GM12878 (cell line): ENCODE results near the gene MAN1A1. TPM values are rescaled to one million over a fixed set of nuclear protein-coding genes. Genes with fewer than 3 reads are reported as not detected.

ENCODE experiments used
- ATAC-seq: fragments of 200-7000 bp; cut with Tn5 transposase; 3 replicates; pipeline ENCODE4 v1.9.1; 2020; ENCODE audit warnings: mild to moderate bottlenecking, moderate library complexity
- BruUV-seq: library from RNA; stranded (reverse); fragments of 400-500 nt; replicated peaks from 2 replicates; lab custom pipeline; 2021; lab: Mats Ljungman, UMichigan
- CTCF ChIA-PET: fragments of 300-600 bp; sonication (Branson Sonifier 250); formaldehyde crosslinking; extraction: SDS; loops from one replicate; lab custom pipeline; 2021; ENCODE audit warnings: inconsistent platforms; lab: Yijun Ruan, JAX
- POLR2A ChIA-PET: fragments of 350-600 bp; formaldehyde crosslinking; extraction: SDS; loops from one replicate; lab custom pipeline; 2021; ENCODE audit warnings: inconsistent platforms; lab: Charles Lee
- RAD21 ChIA-PET: fragments of 300-600 bp; sonication (Branson Sonifier 250); formaldehyde crosslinking; loops from one replicate; lab custom pipeline; 2023; ENCODE audit warnings: antibody characterized with exemption; ENCODE audit not compliant: unreplicated experiment; lab: Charles Lee
- SMC1A ChIA-PET: fragments of 300-600 bp; sonication (Branson Sonifier 250); formaldehyde crosslinking; loops from one replicate; lab custom pipeline; 2023; ENCODE audit not compliant: unreplicated experiment, uncharacterized antibody; lab: Charles Lee
- DNase-seq: peaks from one replicate; pipeline ENCODE4 v3.0.0-alpha.2; 2011; ENCODE audit warnings: low read depth, low spot score
- FAIRE-seq: peaks from 3 replicates; lab custom pipeline; 2011; peaks lifted over from hg19 to GRCh38; lab: Jason Lieb, UNC
- H2AFZ ChIP-seq: 2 replicates; pipeline ENCODE4 v1.6.0; 2011; ENCODE audit warnings: low read depth, low read length, control low read depth; ENCODE audit not compliant: control insufficient read depth
- H3K27ac ChIP-seq: 2 replicates; pipeline ENCODE4 v1.5.1; 2011; ENCODE audit warnings: control low read depth; ENCODE audit not compliant: control insufficient read depth, insufficient read depth
- H3K27me3 ChIP-seq, 2 experiments: replicated peaks in 1 of 2; 2 replicates each; pipeline versions ENCODE4 v1.6.0 to v1.6.1; 2011; ENCODE audit warnings: low read length in 1 of 2; ENCODE audit not compliant: control insufficient read depth in 2 of 2, insufficient read depth in 2 of 2
- H3K36me3 ChIP-seq, 2 experiments: 2 replicates each; pipeline ENCODE4 v1.5.1; 2011; ENCODE audit warnings: low read length in 1 of 2; ENCODE audit not compliant: control insufficient read depth in 2 of 2, insufficient read depth in 2 of 2
- H3K4me1 ChIP-seq: 2 replicates; pipeline ENCODE4 v1.6.1; 2011; ENCODE audit warnings: mild to moderate bottlenecking, low read length, moderate library complexity, mixed read lengths; ENCODE audit not compliant: control insufficient read depth, insufficient read depth
- H3K4me2 ChIP-seq: 2 replicates; pipeline ENCODE4 v1.6.0; 2011; ENCODE audit warnings: control low read depth; ENCODE audit not compliant: control insufficient read depth, insufficient read depth
- H3K4me3 ChIP-seq: fragments of 200-600 bp; sonication (generic); 2 replicates; pipeline ENCODE4 v1.5.1; 2016
- H3K79me2 ChIP-seq: 2 replicates; pipeline ENCODE4 v1.6.0; 2011; ENCODE audit warnings: low read length; ENCODE audit not compliant: control insufficient read depth, insufficient read depth
- H3K9ac ChIP-seq: 2 replicates; pipeline ENCODE4 v1.8.0; 2011; ENCODE audit warnings: low read length, control low read depth, mixed read lengths; ENCODE audit not compliant: control insufficient read depth, insufficient read depth
- H3K9me3 ChIP-seq: replicated peaks from 3 replicates; pipeline ENCODE4 v1.5.1; 2011; ENCODE audit warnings: mild to moderate bottlenecking, low read length; ENCODE audit not compliant: control insufficient read depth, insufficient read depth
- H4K20me1 ChIP-seq: 2 replicates; pipeline ENCODE4 v1.6.0; 2011; ENCODE audit not compliant: control insufficient read depth, insufficient read depth
- BACH1 ChIP-seq: fragments of 450-650 bp; IDR thresholded peaks from 2 replicates; pipeline ENCODE4 v1.6.1; 2017; ENCODE audit warnings: mild to moderate bottlenecking, borderline replicate concordance
- BHLHE40 ChIP-seq, 2 experiments: fragments of 450-650 bp in 1 of 2; IDR thresholded peaks; 2 replicates each; pipeline ENCODE4 v1.6.1; 2011 to 2017; ENCODE audit warnings: low read depth in 2 of 2, borderline replicate concordance in 1 of 2, improper control_type of control experiment in 1 of 2, low read length in 1 of 2, mild to moderate bottlenecking in 1 of 2
- CEBPB ChIP-seq, 2 experiments: fragments of 150-350 bp in 1 of 2; IDR thresholded peaks; 2 replicates each; pipeline ENCODE4 v1.6.1; 2012 to 2014; ENCODE audit warnings: low read depth in 2 of 2, low read length in 2 of 2, borderline replicate concordance in 1 of 2, inconsistent platforms in 1 of 2
- JUNB ChIP-seq: IDR thresholded peaks from 2 replicates; pipeline ENCODE4 v1.6.1; 2016; ENCODE audit warnings: antibody characterized with exemption, mild to moderate bottlenecking
- NFXL1 ChIP-seq: fragments of 450-650 bp; IDR thresholded peaks from 2 replicates; pipeline ENCODE4 v1.6.1; 2017; ENCODE audit warnings: antibody characterized with exemption, mild to moderate bottlenecking, borderline replicate concordance
- NRF1 ChIP-seq: conservative IDR thresholded peaks from 2 replicates; pipeline ENCODE4 v1.6.1; 2011; ENCODE audit warnings: mild to moderate bottlenecking, low read depth, low read length, improper control_type of control experiment
- PBX3 ChIP-seq: IDR thresholded peaks from 2 replicates; pipeline ENCODE4 v1.6.1; 2011; ENCODE audit warnings: mild to moderate bottlenecking, low read depth, low read length, moderate library complexity; ENCODE audit not compliant: insufficient replicate concordance
- PKNOX1 ChIP-seq: fragments of 450-650 bp; IDR thresholded peaks from 2 replicates; pipeline ENCODE4 v1.6.1; 2016; ENCODE audit warnings: mild to moderate bottlenecking
- POU2F2 ChIP-seq: IDR thresholded peaks from 3 replicates; pipeline ENCODE4 v1.6.1; 2011; ENCODE audit warnings: low read depth, mild to moderate bottlenecking, low read length, borderline replicate concordance
- RELA ChIP-seq: fragments of 450-650 bp; IDR thresholded peaks from 2 replicates; pipeline ENCODE4 v1.8.0; 2014; ENCODE audit warnings: borderline replicate concordance; ENCODE audit not compliant: partially characterized antibody
- SIN3A ChIP-seq: IDR thresholded peaks from 2 replicates; pipeline ENCODE4 v1.6.1; 2012; ENCODE audit warnings: low read depth, low read length, improper control_type of control experiment
- SKIL ChIP-seq: fragments of 450-650 bp; IDR thresholded peaks from 2 replicates; pipeline ENCODE4 v1.6.1; 2017; ENCODE audit warnings: mild to moderate bottlenecking, low read depth, inconsistent platforms; ENCODE audit not compliant: poor library complexity, severe bottlenecking
- SPI1 ChIP-seq: IDR thresholded peaks from 2 replicates; pipeline ENCODE4 v1.6.1; 2011; ENCODE audit warnings: low read depth, mild to moderate bottlenecking, low read length, moderate library complexity, borderline replicate concordance; ENCODE audit not compliant: insufficient read depth
- STAT3 ChIP-seq: IDR thresholded peaks from 2 replicates; pipeline ENCODE4 v1.6.1; 2011; ENCODE audit warnings: low read depth, low read length, improper control_type of control experiment
- ZBTB11 ChIP-seq: fragments of 450-650 bp; formaldehyde crosslinking; IDR thresholded peaks from 2 replicates; pipeline ENCODE4 v1.5.0; 2022; ENCODE audit warnings: mild to moderate bottlenecking, missing genetic modification characterization
- ZNF384 ChIP-seq: IDR thresholded peaks from 2 replicates; pipeline ENCODE4 v1.6.1; 2012; ENCODE audit warnings: low read depth, mild to moderate bottlenecking, low read length, improper control_type of control experiment, borderline replicate concordance
- ZZZ3 ChIP-seq: IDR thresholded peaks from 2 replicates; pipeline ENCODE4 v1.6.1; 2011; ENCODE audit warnings: low read depth; ENCODE audit not compliant: control insufficient read depth, insufficient read length
- WGBS: methylation state at CpG from one replicate; pipeline ENCODE4 v1.1.6; 2016; ENCODE audit warnings: low lambda C conversion rate; ENCODE audit not compliant: insufficient replicate concordance, insufficient coverage; ENCODE audit errors: missing lambda C conversion rate; 5-methylcytosine and 5-hydroxymethylcytosine counted together
- in situ Hi-C: fragments of 300-500 bp; cut with MboI; formaldehyde crosslinking; loops from 9 replicates; pipeline ENCODE4 v1.14.3; 2018; ENCODE audit warnings: mixed read lengths
- intact Hi-C: fragments of 100-400 bp; cut with micrococcal nuclease; formaldehyde crosslinking; loops from one replicate; pipeline ENCODE4 v1.14.2; 2022; ENCODE audit not compliant: unreplicated experiment
- polyA plus RNA-seq, 11 experiments: library from polyadenylated mRNA; depleted of rRNA in 4 of 11; unstranded in 6 of 11; stranded (reverse) in 5 of 11; fragments of >200 nt; fragmentation: Nextera tagmentation in 4 of 11; fragmentation: Illumina TruSeq in 1 of 11; extraction: Ambion mirVana in 4 of 11; extraction: Trizol in 1 of 11; gene quantifications; 1 replicate in 1 of 11; 2 replicates in 10 of 11; pipeline versions ENCODE4 v1.2.1 to v1.2.3, GENCODE V29; 2011 to 2016; ENCODE audit warnings: inconsistent platforms in 2 of 11, missing spikeins in 2 of 11, low read depth in 1 of 11
- total RNA-seq, 4 experiments: library from RNA; depleted of rRNA in 3 of 4; stranded (reverse); fragments of >200 nt in 3 of 4; fragmentation: Illumina TruSeq in 1 of 4; extraction: Trizol in 1 of 4; gene quantifications; 2 replicates each; pipeline versions ENCODE4 v1.2.1 to v1.2.3, GENCODE V29; 2013 to 2021

Gene MAN1A1
- total and polyA plus RNA-seq, 10 of the 15 experiments (the other 5 are each of a cell fraction or from before 2014, with no cell fraction given), result 5.4 to 28.1 (median 19.5) TPM

GRCh38 chr6:119195848-119196247, 153.7 kb downstream of the MAN1A1 start:
- BruUV-seq, result no TSS peak
- no peak for FAIRE-seq
- no peaks in the 10 kb centered on the region for H3K9me3 ChIP-seq
- TF ChIP-seq SIN3A (no peak), POU2F2 (no peak), PBX3 (no peak), CEBPB (IDR thresholded peaks at IDR 0.05; ENCODE audit: borderline replicate concordance in 1 of 2, low read depth in 2 of 2, low read length in 2 of 2) (no peak), RELA (no peak), ZBTB11 (no peak), JUNB (no peak), SKIL (no peak), BACH1 (no peak), PKNOX1 (no peak), SPI1 (no peak), ZNF384 (no peak), BHLHE40 (IDR thresholded peaks at IDR 0.05; ENCODE audit: borderline replicate concordance in 1 of 2, low read depth in 2 of 2, low read length in 1 of 2) (no peak), STAT3 (no peak), NRF1 (no peak), NFXL1 (no peak), ZZZ3 (no peak)
- TF ChIP-seq, all 136 proteins: peak for 0
- DNase-seq (no peak), ATAC-seq (no peak)
- Histone ChIP-seq H4K20me1 (no peaks in the 10 kb centered on the region), H3K9ac (no peak overlapping the region), H3K27me3 (no peaks in the 10 kb centered on the region), H2AFZ (no peak overlapping the region), H3K4me1 (no peaks in the 10 kb centered on the region), H3K4me2 (no peak overlapping the region), H3K27ac (no peak overlapping the region), H3K4me3 (no peak overlapping the region), H3K36me3 (peaks cover 0 to 3% of the 10 kb centered on the region in 2 experiments; a peak in 3 of 4 replicates), H3K79me2 (no peaks in the 10 kb centered on the region)
- WGBS, result 86% methylated on average over 5 of the region's 5 CpGs
- ChIA-PET SMC1A (no interaction called here), CTCF (interaction anchor here (1.4 kb wide), 1 partner anchor 24 kb away, joined by 3 read pairs; no protein-coding TSS in a partner anchor), RAD21 (no interaction called here), POLR2A (interaction anchor here (0.7 kb wide), 1 partner anchor 30 kb away, joined by 3 read pairs; no protein-coding TSS in a partner anchor)
- in situ Hi-C loops, result no loop called here
- intact Hi-C loops, result no loop called here
